Prostate gland (tissue), 2 donors: ENCODE measurements around the gene TPO.

Source experiments
- POLR2AphosphoS5 ChIP-seq: sonication (generic); formaldehyde crosslinking; IDR thresholded peaks from one replicate; pipeline ENCODE4 v1.6.1; 2017; ENCODE audit warnings: antibody characterized with exemption
- TF ChIP-seq, protein P1 (sequence below), 4 experiments: fragments of 200-600 bp in 2 of 4; fragments of 450-650 bp in 2 of 4; sonication (generic) in 2 of 4; IDR thresholded peaks; 1 replicate in 3 of 4; 2 replicates in 1 of 4; pipeline ENCODE4 v1.5.1; 2016 to 2019; ENCODE audit warnings: antibody characterized with exemption in 4 of 4, mild to moderate bottlenecking in 2 of 4, moderate library complexity in 2 of 4

- TF ChIP-seq POLR2AphosphoS5 = no peak
- TF ChIP-seq, protein P1, sequence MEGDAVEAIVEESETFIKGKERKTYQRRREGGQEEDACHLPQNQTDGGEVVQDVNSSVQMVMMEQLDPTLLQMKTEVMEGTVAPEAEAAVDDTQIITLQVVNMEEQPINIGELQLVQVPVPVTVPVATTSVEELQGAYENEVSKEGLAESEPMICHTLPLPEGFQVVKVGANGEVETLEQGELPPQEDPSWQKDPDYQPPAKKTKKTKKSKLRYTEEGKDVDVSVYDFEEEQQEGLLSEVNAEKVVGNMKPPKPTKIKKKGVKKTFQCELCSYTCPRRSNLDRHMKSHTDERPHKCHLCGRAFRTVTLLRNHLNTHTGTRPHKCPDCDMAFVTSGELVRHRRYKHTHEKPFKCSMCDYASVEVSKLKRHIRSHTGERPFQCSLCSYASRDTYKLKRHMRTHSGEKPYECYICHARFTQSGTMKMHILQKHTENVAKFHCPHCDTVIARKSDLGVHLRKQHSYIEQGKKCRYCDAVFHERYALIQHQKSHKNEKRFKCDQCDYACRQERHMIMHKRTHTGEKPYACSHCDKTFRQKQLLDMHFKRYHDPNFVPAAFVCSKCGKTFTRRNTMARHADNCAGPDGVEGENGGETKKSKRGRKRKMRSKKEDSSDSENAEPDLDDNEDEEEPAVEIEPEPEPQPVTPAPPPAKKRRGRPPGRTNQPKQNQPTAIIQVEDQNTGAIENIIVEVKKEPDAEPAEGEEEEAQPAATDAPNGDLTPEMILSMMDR (IDR thresholded peaks at IDR 0.05) = no peak
These were observed 154.5 kb downstream of the TPO start for GRCh38 chr2:1567556-1568344.
